Uterus (tissue), 4 donors: Measurements from ENCODE around the gene TCERG1. TPM values are rescaled to one million over a fixed set of nuclear protein-coding genes. Genes with fewer than 3 reads are reported as not detected.

Experiments
- DNase-seq, 2 donors: peaks; one replicate each; pipeline ENCODE4 v3.0.0-alpha.2; 2019 to 2020
- H3K27ac ChIP-seq, 2 donors: fragments of 200-600 bp; sonication (generic); 1 replicate in 1 of 2; 2 replicates in 1 of 2; pipeline ENCODE4 v1.5.1; 2016 to 2018
- H3K27me3 ChIP-seq, 2 donors: fragments of 200-600 bp; sonication (generic); one replicate each; pipeline ENCODE4 v1.5.1; 2018 to 2019; ENCODE audit warnings: control low read depth in 1 of 2
- H3K36me3 ChIP-seq, 2 donors: fragments of 200-600 bp; sonication (generic); one replicate each; pipeline ENCODE4 v1.5.1; 2019; ENCODE audit warnings: control low read depth in 1 of 2
- H3K4me1 ChIP-seq, 2 donors: fragments of 200-600 bp; sonication (generic); one replicate each; pipeline ENCODE4 v1.5.1; 2018 to 2019; ENCODE audit warnings: control low read depth in 1 of 2
- H3K4me3 ChIP-seq, 2 donors: fragments of 200-600 bp; sonication (generic); 1 replicate in 1 of 2; 2 replicates in 1 of 2; pipeline ENCODE4 v1.5.1; 2018 to 2019; ENCODE audit warnings: mild to moderate bottlenecking in 1 of 2
- H3K9me3 ChIP-seq, 2 donors: fragments of 200-600 bp; sonication (generic); one replicate each; pipeline ENCODE4 v1.5.1; 2019; ENCODE audit warnings: control low read depth in 1 of 2
- POLR2A ChIP-seq, 2 donors: fragments of 450-650 bp; IDR thresholded peaks; one replicate each; pipeline ENCODE4 v1.6.1; 2016; ENCODE audit warnings: antibody characterized with exemption in 2 of 2, mild to moderate bottlenecking in 1 of 2, moderate library complexity in 1 of 2
- intact Hi-C: fragments of 100-400 bp; cut with DNase I; formaldehyde crosslinking; loops from one replicate; pipeline ENCODE4 v1.15.1; 2023; ENCODE audit warnings: low total_unique reads
- total RNA-seq, 4 donors: library from RNA; depleted of rRNA in 3 of 4; stranded (reverse); fragments of >200 nt in 3 of 4; gene quantifications; one replicate each; pipeline versions ENCODE4 v1.1.0 to v1.2.4, GENCODE V29; 2014 to 2023
- TF ChIP-seq, protein P1 (sequence below), 4 experiments: fragments of 200-600 bp in 2 of 4; fragments of 450-650 bp in 2 of 4; sonication (generic) in 2 of 4; IDR thresholded peaks; one replicate each; pipeline ENCODE4 v1.5.1; 2016 to 2019; ENCODE audit warnings: antibody characterized with exemption in 4 of 4, mild to moderate bottlenecking in 2 of 4, moderate library complexity in 1 of 4
- donor health status: DM: yes; HTN: yes; CAD: no.

Gene TCERG1
- total RNA-seq, 4 donors from 2014 or later, result 49.7 to 109 (median 77.7) TPM

DNA sequence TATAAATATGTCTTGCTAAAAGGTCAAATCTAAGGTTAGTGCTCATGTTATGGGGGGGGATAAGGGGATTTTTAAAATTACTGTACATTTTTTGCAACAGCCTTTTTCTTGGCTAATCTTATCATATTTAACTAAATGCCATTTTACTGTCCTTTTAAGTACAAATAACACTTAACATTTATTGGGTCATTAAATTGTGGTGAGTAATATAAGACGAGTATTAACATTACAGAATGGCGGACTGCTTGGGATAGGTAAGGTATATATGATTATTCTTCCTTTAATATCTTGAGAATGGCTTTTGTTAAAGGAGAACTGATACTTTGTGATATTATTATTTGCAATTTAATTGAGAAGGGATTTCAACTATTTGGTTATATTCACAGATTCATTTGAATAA is 35.6 kb downstream of the TCERG1 start:
- TF ChIP-seq, protein P1, sequence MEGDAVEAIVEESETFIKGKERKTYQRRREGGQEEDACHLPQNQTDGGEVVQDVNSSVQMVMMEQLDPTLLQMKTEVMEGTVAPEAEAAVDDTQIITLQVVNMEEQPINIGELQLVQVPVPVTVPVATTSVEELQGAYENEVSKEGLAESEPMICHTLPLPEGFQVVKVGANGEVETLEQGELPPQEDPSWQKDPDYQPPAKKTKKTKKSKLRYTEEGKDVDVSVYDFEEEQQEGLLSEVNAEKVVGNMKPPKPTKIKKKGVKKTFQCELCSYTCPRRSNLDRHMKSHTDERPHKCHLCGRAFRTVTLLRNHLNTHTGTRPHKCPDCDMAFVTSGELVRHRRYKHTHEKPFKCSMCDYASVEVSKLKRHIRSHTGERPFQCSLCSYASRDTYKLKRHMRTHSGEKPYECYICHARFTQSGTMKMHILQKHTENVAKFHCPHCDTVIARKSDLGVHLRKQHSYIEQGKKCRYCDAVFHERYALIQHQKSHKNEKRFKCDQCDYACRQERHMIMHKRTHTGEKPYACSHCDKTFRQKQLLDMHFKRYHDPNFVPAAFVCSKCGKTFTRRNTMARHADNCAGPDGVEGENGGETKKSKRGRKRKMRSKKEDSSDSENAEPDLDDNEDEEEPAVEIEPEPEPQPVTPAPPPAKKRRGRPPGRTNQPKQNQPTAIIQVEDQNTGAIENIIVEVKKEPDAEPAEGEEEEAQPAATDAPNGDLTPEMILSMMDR (IDR thresholded peaks at IDR 0.05), result no peak
- TF ChIP-seq POLR2A (IDR thresholded peaks at IDR 0.05), result no peak
- H3K4me3 ChIP-seq, result no peak overlapping the region
- no peaks in the 10 kb centered on the region for H3K36me3 ChIP-seq
- intact Hi-C loops, result no loop called here
- H3K4me1 ChIP-seq, result no peaks in the 10 kb centered on the region
- no peak for DNase-seq
- H3K27me3 ChIP-seq, result no peaks in the 10 kb centered on the region
- no peaks in the 10 kb centered on the region for H3K9me3 ChIP-seq
- no peak overlapping the region for H3K27ac ChIP-seq

DNA sequence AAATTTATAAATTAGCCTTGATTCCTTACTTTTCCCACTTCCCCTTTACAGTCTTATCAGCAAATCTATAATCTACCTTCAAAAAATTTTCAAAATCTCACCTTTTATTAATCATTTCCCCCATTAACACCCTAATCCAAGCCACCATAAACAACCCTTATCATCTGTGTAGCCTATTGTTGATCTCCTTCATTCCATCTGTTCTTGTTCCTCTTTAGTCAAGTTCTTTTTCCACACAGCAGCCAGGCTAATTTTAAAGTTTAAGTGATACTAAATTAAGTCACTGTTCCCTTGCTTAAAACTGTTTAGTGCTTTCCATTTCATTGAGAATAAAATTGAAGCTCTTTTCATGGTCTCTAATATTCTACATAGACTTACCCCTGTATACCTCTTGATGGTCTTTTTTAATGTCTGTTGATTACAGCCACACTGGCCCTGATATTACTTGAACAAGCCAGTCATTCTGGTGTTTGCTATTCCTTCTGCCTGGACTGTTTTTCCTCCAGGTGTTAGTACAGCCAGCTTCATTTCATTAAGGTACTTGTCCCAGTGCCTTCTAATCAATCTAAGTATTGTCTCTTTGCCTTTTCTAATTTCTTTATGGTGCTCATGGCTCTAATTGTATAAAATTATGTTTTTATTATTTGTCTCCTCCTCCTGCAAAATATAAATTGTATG is 37.7 kb downstream of the TCERG1 start:
- Histone ChIP-seq H3K27me3 (no peaks in the 10 kb centered on the region), H3K27ac (no peak overlapping the region), H3K36me3 (no peaks in the 10 kb centered on the region), H3K4me3 (no peak overlapping the region), H3K9me3 (no peaks in the 10 kb centered on the region), H3K4me1 (no peaks in the 10 kb centered on the region)
- intact Hi-C loops, result no loop called here
- DNase-seq, result no peak
- TF ChIP-seq POLR2A (IDR thresholded peaks at IDR 0.05), result no peak
- TF ChIP-seq, protein P1 (IDR thresholded peaks at IDR 0.05), result no peak

DNA sequence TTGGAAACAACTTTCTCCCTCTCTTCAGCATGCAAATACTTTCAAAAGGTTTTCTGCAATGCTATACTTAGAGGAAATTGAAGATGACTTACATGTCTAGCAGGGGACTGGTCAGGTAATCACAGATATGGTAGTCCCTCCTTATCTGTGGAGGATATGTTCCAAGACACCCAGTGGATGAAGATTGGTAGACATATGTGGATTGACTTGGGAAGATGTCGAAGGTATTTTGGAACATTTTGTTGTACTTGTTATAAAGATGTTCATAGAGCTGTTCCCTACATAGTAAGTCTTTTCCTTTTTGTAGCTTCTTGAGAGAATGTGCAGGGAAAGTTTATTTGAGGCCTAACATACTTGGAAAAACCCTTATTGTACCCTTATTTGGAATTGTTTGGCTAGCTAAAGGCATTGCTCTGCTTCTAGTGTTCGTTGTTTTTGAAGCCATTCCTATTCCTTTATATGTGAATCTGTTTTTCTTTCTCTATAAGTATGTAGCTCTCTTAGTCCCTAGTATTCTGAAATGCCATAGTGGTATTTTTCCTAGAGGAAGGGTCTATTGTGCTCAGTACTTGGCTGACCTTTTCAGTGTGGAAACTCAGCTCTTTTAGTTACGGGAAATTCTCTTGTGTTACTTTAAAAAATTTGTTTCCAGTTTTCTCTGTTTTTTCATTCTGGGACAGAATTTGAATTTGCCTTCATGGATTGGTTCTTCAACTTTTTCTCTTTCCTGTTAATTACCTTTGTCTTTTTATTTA is 43.1 kb downstream of the TCERG1 start:
- H3K4me3 ChIP-seq, result no peak overlapping the region
- no peak for TF ChIP-seq POLR2A (IDR thresholded peaks at IDR 0.05)
- TF ChIP-seq, protein P1 (IDR thresholded peaks at IDR 0.05), result no peak
- intact Hi-C loops, result no loop called here

GRCh38 chr5:146494656-146495055 is 47.5 kb downstream of the TCERG1 start:
- Histone ChIP-seq H3K4me3 (no peak overlapping the region), H3K9me3 (no peaks in the 10 kb centered on the region), H3K27ac (no peak overlapping the region), H3K36me3 (peaks cover 0 to 4% of the 10 kb centered on the region in 2 donors), H3K4me1 (no peaks in the 10 kb centered on the region), H3K27me3 (no peaks in the 10 kb centered on the region)
- TF ChIP-seq POLR2A (IDR thresholded peaks at IDR 0.05), result no peak
- TF ChIP-seq, protein P1 (IDR thresholded peaks at IDR 0.05), result no peak
- intact Hi-C loops, result no loop called here
- DNase-seq, result no peak

More for the DNA sequence above, 43.1 kb downstream of the TCERG1 start:
- Histone ChIP-seq H3K27me3 (no peaks in the 10 kb centered on the region), H3K27ac (no peak overlapping the region), H3K4me1 (no peaks in the 10 kb centered on the region), H3K36me3 (peaks cover 0 to 4% of the 10 kb centered on the region in 2 donors), H3K9me3 (no peaks in the 10 kb centered on the region)
- DNase-seq, result no peak

GRCh38 chr5:146499680-146500079 is 52.5 kb downstream of the TCERG1 start:
- H3K36me3 ChIP-seq, result no peaks in the 10 kb centered on the region
- H3K4me1 ChIP-seq, result no peaks in the 10 kb centered on the region
- no peak for DNase-seq
- no peak for TF ChIP-seq POLR2A (IDR thresholded peaks at IDR 0.05)
- TF ChIP-seq, protein P1 (IDR thresholded peaks at IDR 0.05), result no peak
- no peaks in the 10 kb centered on the region for H3K9me3 ChIP-seq
- H3K4me3 ChIP-seq, result no peak overlapping the region
- H3K27me3 ChIP-seq, result no peaks in the 10 kb centered on the region
- intact Hi-C loops, result no loop called here
- no peak overlapping the region for H3K27ac ChIP-seq
